GM10266 (cell line): ENCODE measurements around the gene GRM4.
"Not testable (repeated sequence)": the region's sequence is repeated elsewhere in the genome, so short reads cannot be mapped to it uniquely, and the experiment has no call there.

Experiments
- DNase-seq: peaks from one replicate; pipeline ENCODE4 v3.0.0; 2012; ENCODE audit errors: extremely low spot score
- TF ChIP-seq, protein P1 (sequence below): IDR thresholded peaks from 2 replicates; pipeline ENCODE4 v1.5.1; 2012; ENCODE audit warnings: mild to moderate bottlenecking, low read depth; ENCODE audit not compliant: control insufficient read depth, insufficient read depth; ENCODE audit errors: missing control alignments

The GRM4 gene

DNA sequence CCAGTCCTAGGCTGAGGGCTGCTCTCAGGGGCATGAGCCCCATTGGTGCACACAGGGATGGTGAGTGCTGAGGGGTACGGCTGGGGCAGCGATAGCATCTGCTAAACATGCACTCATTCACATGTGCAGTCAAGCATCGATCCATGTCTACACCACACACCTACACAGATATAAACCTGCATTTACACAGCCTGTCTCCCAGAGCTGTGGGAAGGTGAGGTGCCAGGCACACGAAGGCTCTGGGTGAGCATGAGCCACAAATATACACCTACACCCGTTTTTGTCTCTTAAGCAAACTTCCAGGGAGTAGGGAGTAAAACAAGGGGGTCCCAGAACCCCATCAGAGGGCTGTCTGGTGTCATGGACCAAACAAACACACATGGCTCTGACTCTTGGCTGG is 99.3 kb downstream of the GRM4 start:
- TF ChIP-seq, protein P1, sequence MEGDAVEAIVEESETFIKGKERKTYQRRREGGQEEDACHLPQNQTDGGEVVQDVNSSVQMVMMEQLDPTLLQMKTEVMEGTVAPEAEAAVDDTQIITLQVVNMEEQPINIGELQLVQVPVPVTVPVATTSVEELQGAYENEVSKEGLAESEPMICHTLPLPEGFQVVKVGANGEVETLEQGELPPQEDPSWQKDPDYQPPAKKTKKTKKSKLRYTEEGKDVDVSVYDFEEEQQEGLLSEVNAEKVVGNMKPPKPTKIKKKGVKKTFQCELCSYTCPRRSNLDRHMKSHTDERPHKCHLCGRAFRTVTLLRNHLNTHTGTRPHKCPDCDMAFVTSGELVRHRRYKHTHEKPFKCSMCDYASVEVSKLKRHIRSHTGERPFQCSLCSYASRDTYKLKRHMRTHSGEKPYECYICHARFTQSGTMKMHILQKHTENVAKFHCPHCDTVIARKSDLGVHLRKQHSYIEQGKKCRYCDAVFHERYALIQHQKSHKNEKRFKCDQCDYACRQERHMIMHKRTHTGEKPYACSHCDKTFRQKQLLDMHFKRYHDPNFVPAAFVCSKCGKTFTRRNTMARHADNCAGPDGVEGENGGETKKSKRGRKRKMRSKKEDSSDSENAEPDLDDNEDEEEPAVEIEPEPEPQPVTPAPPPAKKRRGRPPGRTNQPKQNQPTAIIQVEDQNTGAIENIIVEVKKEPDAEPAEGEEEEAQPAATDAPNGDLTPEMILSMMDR = no peak
- no peak for DNase-seq

DNA sequence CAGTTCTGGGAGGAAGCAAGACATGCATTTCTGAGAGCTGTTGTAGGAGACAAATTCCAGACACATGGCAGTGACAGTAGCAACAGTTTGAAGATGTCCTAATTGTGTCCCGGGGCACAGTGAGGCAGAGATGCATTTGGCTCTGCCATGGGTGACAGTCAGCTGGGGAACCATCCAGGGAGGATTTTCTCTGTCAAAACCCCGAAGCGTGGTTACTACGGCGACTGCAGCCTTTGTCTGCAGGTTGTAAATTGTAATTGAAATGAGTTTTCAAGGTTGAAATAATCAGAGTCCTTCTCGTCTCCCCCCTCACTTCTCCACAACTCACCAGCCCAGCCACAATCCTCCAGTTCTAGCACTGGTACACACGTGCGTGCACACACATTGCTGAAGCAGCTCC is 100.1 kb downstream of the GRM4 start:
- no peak for DNase-seq
- TF ChIP-seq, protein P1 = no peak

DNA sequence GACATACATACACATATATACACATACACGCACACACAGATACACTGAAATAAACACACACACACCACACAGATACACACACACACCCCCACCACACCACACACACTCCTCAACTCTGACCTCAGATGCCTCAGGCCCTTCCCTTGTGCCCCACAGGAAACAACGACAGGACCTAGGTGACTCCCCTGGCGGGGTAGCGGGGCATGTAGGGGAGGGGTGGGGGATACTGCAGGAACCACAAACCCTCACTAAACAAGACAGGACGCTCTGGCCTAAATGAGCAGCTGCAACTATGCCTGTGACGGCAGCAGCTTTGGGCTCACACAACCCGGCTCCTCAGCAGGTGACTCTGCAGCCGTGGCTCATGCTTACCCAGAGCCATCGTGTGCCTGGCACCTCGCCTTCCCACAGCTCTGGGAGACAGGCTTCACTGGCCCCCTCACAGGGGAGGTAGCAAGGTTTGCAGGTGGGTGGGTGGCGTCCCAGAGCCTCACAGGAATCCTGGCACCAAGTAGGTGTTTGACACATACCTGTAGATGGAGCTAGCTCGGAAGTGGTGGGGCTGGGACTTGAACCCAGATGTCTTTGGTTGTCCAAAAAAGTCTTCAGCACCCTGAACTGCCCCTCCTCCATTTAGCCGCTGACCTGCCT is 100.8 kb downstream of the GRM4 start:
- DNase-seq = no peak
- TF ChIP-seq, protein P1 = no peak

DNA sequence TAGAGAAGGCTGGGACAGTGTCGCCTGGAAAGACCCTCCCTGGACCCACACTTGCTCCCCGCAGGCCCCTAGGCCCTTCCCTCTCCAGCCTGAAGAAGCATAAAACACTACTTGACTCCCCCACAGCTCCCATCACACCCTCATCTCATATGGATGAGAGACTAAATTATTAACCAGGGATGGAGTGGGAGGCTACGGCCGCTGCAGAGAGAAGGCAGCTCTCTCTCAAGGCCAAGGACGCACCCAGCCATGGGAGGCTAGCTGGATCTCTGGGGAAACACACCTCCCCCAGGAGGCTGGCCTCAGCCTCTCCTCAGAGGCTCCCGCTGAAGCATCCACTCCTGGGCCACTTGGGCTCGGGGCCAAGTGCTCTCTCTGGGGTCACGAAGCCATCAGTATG is 102.5 kb downstream of the GRM4 start:
- TF ChIP-seq, protein P1 = no peak
- no peak for DNase-seq

DNA sequence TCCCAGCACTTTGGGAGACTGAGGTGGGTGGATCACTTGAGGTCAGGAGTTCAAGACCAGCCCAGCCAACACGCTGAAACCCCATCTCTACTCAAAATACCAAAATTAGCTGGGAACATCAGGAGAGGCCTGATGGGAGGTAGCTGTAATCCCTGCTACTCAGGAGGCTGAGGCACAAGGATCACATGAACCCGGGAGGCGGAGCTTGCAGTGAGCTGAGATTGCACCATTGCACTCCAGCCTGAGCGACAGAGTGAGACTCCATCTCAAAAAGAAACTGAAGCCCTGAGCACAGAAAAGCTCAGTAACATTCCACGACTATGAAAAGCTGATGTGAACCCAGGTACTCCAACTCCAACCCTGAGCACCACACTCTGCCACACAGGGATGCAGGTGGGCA is 103.9 kb downstream of the GRM4 start:
- DNase-seq = not testable (repeated sequence)

DNA sequence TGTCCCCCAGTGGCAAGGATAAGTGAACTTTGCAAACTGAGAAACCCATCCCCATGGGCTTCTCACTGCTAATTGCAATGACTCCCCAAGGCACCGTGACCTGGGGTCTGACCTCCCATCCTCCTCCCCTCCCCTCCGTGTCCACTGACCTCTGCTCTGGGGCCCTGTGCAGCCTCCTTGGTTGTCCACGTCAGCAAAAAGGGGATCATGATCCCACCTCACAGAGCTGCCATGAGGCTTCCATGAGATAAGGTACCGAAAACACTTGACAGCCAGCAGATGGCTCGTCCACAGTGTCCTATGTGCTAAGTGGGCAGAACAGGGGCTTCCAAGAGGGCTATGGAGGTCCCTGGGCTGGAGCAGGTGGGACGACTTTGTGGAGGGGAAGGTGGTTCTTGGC is 104.5 kb downstream of the GRM4 start:
- TF ChIP-seq, protein P1 = no peak
- DNase-seq = no peak

DNA sequence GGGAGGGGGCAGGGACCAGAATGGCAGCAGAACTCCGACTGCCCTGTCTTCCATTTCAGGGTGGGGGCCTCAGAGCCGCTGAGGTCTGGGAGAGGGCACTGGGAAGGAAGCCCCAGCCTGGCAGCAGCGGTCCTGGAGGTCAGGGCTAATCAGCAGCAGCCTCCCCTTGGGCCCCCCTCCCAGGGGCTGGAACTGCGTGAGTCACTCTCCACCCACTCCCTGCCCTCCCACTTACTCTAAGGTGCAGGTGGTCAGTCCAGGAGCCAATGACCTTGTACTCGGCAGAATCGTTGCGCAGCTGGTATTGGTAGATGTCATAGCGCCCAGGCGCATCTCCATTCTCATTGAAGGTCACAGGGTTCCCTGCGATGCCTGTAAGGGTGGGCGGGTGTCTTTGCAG is 105.9 kb downstream of the GRM4 start:
- TF ChIP-seq, protein P1 = no peak
- no peak for DNase-seq

DNA sequence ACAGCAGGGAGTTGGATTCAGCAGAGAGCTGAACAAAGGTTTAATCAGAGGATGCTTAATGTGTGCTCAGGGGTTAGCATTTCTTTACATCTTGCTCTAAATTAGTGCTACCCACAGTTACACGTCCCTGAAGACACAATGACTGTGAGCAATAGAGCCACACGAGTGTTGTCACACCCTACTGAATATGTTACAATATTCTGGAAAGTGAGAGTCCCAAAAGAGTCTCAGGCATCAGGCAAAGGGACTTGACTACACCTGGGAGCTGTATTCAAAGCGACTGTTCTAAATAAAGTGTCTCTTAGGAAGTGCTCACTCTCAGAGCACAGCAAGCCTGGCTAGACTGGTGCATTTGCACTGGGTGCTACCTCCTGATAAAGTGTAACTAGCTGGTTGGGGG is 108.7 kb downstream of the GRM4 start:
- TF ChIP-seq, protein P1 = no peak
- DNase-seq = no peak
